Neuronal stem cell (in vitro differentiated cells): ENCODE data around the gene TMEM163.

Experiments used
- DNase-seq: peaks from one replicate; pipeline ENCODE4 v3.0.0-alpha.2; 2013; ENCODE audit warnings: low spot score
- H2AFZ ChIP-seq: one replicate; pipeline ENCODE4 v1.6.1; 2013; ENCODE audit warnings: mild to moderate bottlenecking, low read length, inconsistent platforms
- H2AK5ac ChIP-seq: 2 replicates; pipeline ENCODE4 v1.6.1; 2013; ENCODE audit warnings: low read depth, mild to moderate bottlenecking, inconsistent platforms, low read length, moderate library complexity, mixed read lengths
- H2BK120ac ChIP-seq: 2 replicates; pipeline ENCODE4 v1.6.1; 2013; ENCODE audit warnings: low read depth, mild to moderate bottlenecking, inconsistent platforms, low read length, moderate library complexity, mixed read lengths
- H2BK12ac ChIP-seq: one replicate; pipeline ENCODE4 v1.6.1; 2013; ENCODE audit warnings: low read length, inconsistent platforms
- H2BK15ac ChIP-seq: 2 replicates; pipeline ENCODE4 v1.6.1; 2013; ENCODE audit warnings: mild to moderate bottlenecking, low read length, inconsistent platforms, mixed read lengths
- H2BK5ac ChIP-seq: one replicate; pipeline ENCODE4 v1.6.1; 2013; ENCODE audit warnings: inconsistent platforms, mild to moderate bottlenecking, low read length, moderate library complexity
- H3K14ac ChIP-seq: one replicate; pipeline ENCODE4 v1.6.1; 2013; ENCODE audit warnings: low read length, inconsistent platforms
- H3K18ac ChIP-seq: 2 replicates; pipeline ENCODE4 v1.6.1; 2013; ENCODE audit warnings: low read length, inconsistent platforms
- H3K23ac ChIP-seq: 2 replicates; pipeline ENCODE4 v1.6.1; 2013; ENCODE audit warnings: low read depth, mild to moderate bottlenecking, mixed read lengths, low read length, inconsistent platforms; ENCODE audit not compliant: poor library complexity
- H3K27ac ChIP-seq: replicated peaks from 3 replicates; pipeline ENCODE4 v1.5.1; 2013; ENCODE audit warnings: low read length, inconsistent platforms
- H3K27me3 ChIP-seq, 3 experiments: 2 replicates each; pipeline ENCODE4 v1.6.1; 2013; ENCODE audit warnings: low read length in 3 of 3, mild to moderate bottlenecking in 2 of 3, inconsistent platforms in 1 of 3, low read depth in 1 of 3, mixed read lengths in 1 of 3, moderate library complexity in 1 of 3; ENCODE audit not compliant: control insufficient read depth in 3 of 3, insufficient read depth in 3 of 3
- H3K36me3 ChIP-seq, 2 donors: replicated peaks in 1 of 2; 2 replicates each; pipeline ENCODE4 v1.6.1; 2013; ENCODE audit warnings: low read length in 2 of 2; ENCODE audit not compliant: control insufficient read depth in 2 of 2, insufficient read depth in 2 of 2
- H3K4ac ChIP-seq: 2 replicates; pipeline ENCODE4 v1.6.1; 2013; ENCODE audit warnings: inconsistent platforms, mild to moderate bottlenecking, low read length, moderate library complexity
- H3K4me1 ChIP-seq, 2 donors: 1 replicate in 1 of 2; 2 replicates in 1 of 2; pipeline ENCODE4 v1.6.1; 2013; ENCODE audit warnings: low read length in 2 of 2, low read depth in 1 of 2; ENCODE audit not compliant: control insufficient read depth in 2 of 2, insufficient read depth in 1 of 2
- H3K4me2 ChIP-seq: one replicate; pipeline ENCODE4 v1.6.1; 2013; ENCODE audit warnings: mild to moderate bottlenecking, low read length, inconsistent platforms; ENCODE audit not compliant: insufficient read depth, poor library complexity, severe bottlenecking
- H3K4me3 ChIP-seq, 2 donors: 2 replicates each; pipeline ENCODE4 v1.5.1; 2013; ENCODE audit warnings: low read length in 2 of 2, mild to moderate bottlenecking in 2 of 2, inconsistent platforms in 1 of 2, moderate library complexity in 1 of 2
- H3K79me1 ChIP-seq: one replicate; pipeline ENCODE4 v1.6.1; 2013; ENCODE audit warnings: low read depth, mild to moderate bottlenecking, inconsistent platforms, low read length, moderate library complexity
- H3K9ac ChIP-seq: one replicate; pipeline ENCODE4 v1.6.1; 2013; ENCODE audit warnings: mild to moderate bottlenecking, low read depth, low read length, inconsistent platforms; ENCODE audit not compliant: poor library complexity
- H3K9me3 ChIP-seq, 2 donors: replicated peaks in 1 of 2; 2 replicates each; pipeline versions ENCODE3 to v1.6.1; 2013; ENCODE audit warnings: low read length in 2 of 2, mild to moderate bottlenecking in 2 of 2, inconsistent platforms in 1 of 2, low read depth in 1 of 2, mixed read lengths in 1 of 2, moderate library complexity in 1 of 2; ENCODE audit not compliant: control insufficient read depth in 2 of 2, insufficient read depth in 1 of 2
- H4K8ac ChIP-seq: one replicate; pipeline ENCODE4 v1.6.1; 2013; ENCODE audit warnings: low read depth, mild to moderate bottlenecking, inconsistent platforms, low read length, moderate library complexity
- H4K91ac ChIP-seq: one replicate; pipeline ENCODE4 v1.6.1; 2013; ENCODE audit warnings: low read length, low read depth, mild to moderate bottlenecking, inconsistent platforms; ENCODE audit not compliant: poor library complexity
- WGBS, 2 donors: extraction: QIAGEN DNeasy Blood & Tissue Kit; methylation state at CpG; one replicate each; pipeline ENCODE4 v1.1.7; 2013; ENCODE audit warnings: missing lambda C conversion rate in 2 of 2, mixed read lengths in 1 of 2; ENCODE audit not compliant: insufficient read length in 2 of 2, insufficient replicate concordance in 1 of 2; ENCODE audit errors: extremely low coverage in 2 of 2; 5-methylcytosine and 5-hydroxymethylcytosine counted together

Gene TMEM163

DNA sequence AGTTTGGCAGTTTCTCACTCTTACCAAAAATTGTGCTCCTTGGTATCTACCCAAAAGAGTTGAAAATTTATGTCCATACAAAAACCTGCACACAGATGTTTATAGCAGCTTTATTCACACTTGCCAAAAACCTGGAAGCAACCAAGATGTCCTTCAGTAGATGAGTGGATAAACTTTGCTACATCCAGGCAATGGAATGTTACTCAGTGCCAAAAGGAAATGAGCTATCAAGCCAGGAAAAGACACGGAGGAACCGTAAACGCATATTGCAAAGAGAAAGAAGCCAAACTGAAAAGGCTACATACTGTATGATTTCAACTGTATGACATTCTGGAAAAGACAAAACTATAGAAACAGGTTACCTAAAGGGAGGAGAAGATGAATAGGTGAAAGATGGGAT lies 36.1 kb downstream of the TMEM163 start:
- Histone ChIP-seq H3K79me1 (no peaks in the 10 kb centered on the region), H3K36me3 (no peaks in the 10 kb centered on the region), H3K23ac (no peak overlapping the region), H2AFZ (no peak overlapping the region), H3K9ac (no peak overlapping the region), H2BK15ac (no peak overlapping the region), H2AK5ac (no peak overlapping the region), H4K91ac (no peak overlapping the region), H2BK12ac (no peak overlapping the region), H3K4ac (no peak overlapping the region), H3K18ac (no peak overlapping the region), H3K4me2 (no peak overlapping the region), H2BK120ac (no peak overlapping the region), H3K14ac (no peak overlapping the region), H3K9me3 (no peaks in the 10 kb centered on the region), H3K4me3 (no peak overlapping the region), H3K27me3 (peaks cover 0 to 5% (median 0%) of the 10 kb centered on the region in 3 experiments), H2BK5ac (no peak overlapping the region), H3K4me1 (peaks cover 0 to 7% of the 10 kb centered on the region in 2 donors), H3K27ac (no peak overlapping the region), H4K8ac (no peak overlapping the region)
- WGBS, 2 donors: no CpG with 5 or more reads among the region's 3 CpGs
- no peak for DNase-seq

- DNase-seq: no peak
- Histone ChIP-seq H2BK5ac (no peak overlapping the region), H3K4me1 (peaks cover 0 to 7% of the 10 kb centered on the region in 2 donors), H3K9ac (no peak overlapping the region), H2AFZ (no peak overlapping the region), H3K18ac (peak overlapping the region; percentile 46), H3K79me1 (no peaks in the 10 kb centered on the region), H3K23ac (no peak overlapping the region), H2BK120ac (no peak overlapping the region), H2BK12ac (no peak overlapping the region), H4K91ac (no peak overlapping the region), H3K27ac (no peak overlapping the region), H2AK5ac (peak overlapping the region; percentile 31), H2BK15ac (no peak overlapping the region), H3K4me2 (no peak overlapping the region), H3K36me3 (no peaks in the 10 kb centered on the region), H3K4me3 (no peak overlapping the region), H3K9me3 (no peaks in the 10 kb centered on the region), H3K4ac (no peak overlapping the region), H4K8ac (no peak overlapping the region), H3K27me3 (peaks cover 0 to 5% (median 0%) of the 10 kb centered on the region in 3 experiments), H3K14ac (no peak overlapping the region)
- no CpG with 5 or more reads among the region's 8 CpGs for WGBS, 2 donors
Measured at GRCh38 chr2:134681201-134681600, 37.6 kb downstream of the TMEM163 start.

- Histone ChIP-seq H3K4me2 (no peak overlapping the region), H2BK120ac (no peak overlapping the region), H2BK15ac (no peak overlapping the region), H3K79me1 (no peaks in the 10 kb centered on the region), H3K9ac (no peak overlapping the region), H3K4me1 (peaks cover 0 to 7% of the 10 kb centered on the region in 2 donors), H3K27me3 (peaks cover 0 to 5% (median 0%) of the 10 kb centered on the region in 3 experiments), H4K91ac (no peak overlapping the region), H2BK12ac (no peak overlapping the region), H3K18ac (no peak overlapping the region), H4K8ac (no peak overlapping the region), H3K27ac (no peak overlapping the region), H3K36me3 (no peaks in the 10 kb centered on the region), H3K9me3 (no peaks in the 10 kb centered on the region), H2BK5ac (no peak overlapping the region), H3K14ac (no peak overlapping the region), H3K4ac (no peak overlapping the region), H2AFZ (no peak overlapping the region), H2AK5ac (no peak overlapping the region), H3K23ac (no peak overlapping the region), H3K4me3 (no peak overlapping the region)
- no peak for DNase-seq
- WGBS, 2 donors: no CpG with 5 or more reads among the region's 6 CpGs
Measured at GRCh38 chr2:134679745-134680144, 39.1 kb downstream of the TMEM163 start.

- DNase-seq: no peak
- Histone ChIP-seq H3K4me3 (no peak overlapping the region), H2BK12ac (no peak overlapping the region), H2BK5ac (no peak overlapping the region), H3K4me1 (peaks cover 0 to 9% of the 10 kb centered on the region in 2 donors), H3K9me3 (no peaks in the 10 kb centered on the region), H3K79me1 (no peaks in the 10 kb centered on the region), H3K9ac (no peak overlapping the region), H3K27ac (no peak overlapping the region), H3K4ac (no peak overlapping the region), H3K27me3 (peaks cover 0 to 5% (median 0%) of the 10 kb centered on the region in 3 experiments), H3K23ac (no peak overlapping the region), H4K8ac (no peak overlapping the region), H3K18ac (no peak overlapping the region), H2BK120ac (no peak overlapping the region), H3K4me2 (no peak overlapping the region), H4K91ac (no peak overlapping the region), H2BK15ac (no peak overlapping the region), H2AFZ (no peak overlapping the region), H3K14ac (no peak overlapping the region), H2AK5ac (no peak overlapping the region), H3K36me3 (no peaks in the 10 kb centered on the region)
- WGBS, 2 donors: no CpG with 5 or more reads among the region's 4 CpGs
Measured at GRCh38 chr2:134679294-134679693, 39.5 kb downstream of the TMEM163 start.
